B cell (primary cell): ENCODE measurements around the gene ADORA2A. TPM values are rescaled to one million over a fixed set of nuclear protein-coding genes. Genes with fewer than 3 reads are reported as not detected.

Experiments used
- ATAC-seq: fragments of 200-7000 bp; cut with Tn5 transposase; one replicate; pipeline ENCODE4 v1.10.0; 2021; ENCODE audit warnings: low read depth, mild to moderate bottlenecking, moderate number of reproducible peaks, moderate library complexity
- CTCF ChIA-PET: fragments of 350-600 bp; sonication (Branson Sonifier 250); formaldehyde crosslinking; loops from one replicate; lab custom pipeline; 2021; ENCODE audit warnings: antibody characterized with exemption, inconsistent platforms; lab: Charles Lee
- POLR2A ChIA-PET: fragments of 350-600 bp; sonication (Branson Sonifier 250); formaldehyde crosslinking; loops from one replicate; lab custom pipeline; 2021; ENCODE audit warnings: antibody characterized with exemption; lab: Charles Lee
- DNase-seq: peaks from one replicate; pipeline ENCODE4 v3.0.0; 2013
- H2AFZ ChIP-seq: 2 replicates; pipeline ENCODE4 v1.6.1; 2012; ENCODE audit warnings: mild to moderate bottlenecking, low read depth, low read length; ENCODE audit not compliant: insufficient read depth, poor library complexity, severe bottlenecking
- H3K27ac ChIP-seq, 2 donors: 1 replicate in 1 of 2; 2 replicates in 1 of 2; pipeline ENCODE4 v1.5.1; 2012 to 2013; ENCODE audit warnings: low read length in 2 of 2, mild to moderate bottlenecking in 2 of 2, moderate library complexity in 1 of 2
- H3K27me3 ChIP-seq, 4 experiments: fragments of 200-600 bp in 1 of 4; sonication (generic) in 1 of 4; replicated peaks in 1 of 4; 1 replicate in 2 of 4; 2 replicates in 2 of 4; pipeline versions ENCODE4 v1.6.1 to v1.7.0; 2013 to 2016; ENCODE audit warnings: low read length in 3 of 4, mild to moderate bottlenecking in 2 of 4, mixed read lengths in 1 of 4, moderate library complexity in 1 of 4; ENCODE audit not compliant: insufficient read depth in 4 of 4, control insufficient read depth in 3 of 4; ENCODE audit errors: control extremely low read depth in 1 of 4
- H3K36me3 ChIP-seq, 2 experiments: replicated peaks in 1 of 2; 1 replicate in 1 of 2; 2 replicates in 1 of 2; pipeline versions ENCODE4 v1.6.1 to v1.7.1; 2013; ENCODE audit warnings: low read length in 1 of 2; ENCODE audit not compliant: insufficient read depth in 2 of 2, control insufficient read depth in 1 of 2; ENCODE audit errors: control extremely low read depth in 1 of 2, extremely low read depth in 1 of 2
- H3K4me1 ChIP-seq, 2 donors: fragments of 200-600 bp in 1 of 2; sonication (generic) in 1 of 2; 1 replicate in 1 of 2; 2 replicates in 1 of 2; pipeline versions ENCODE4 v1.5.1 to v1.6.1; 2013 to 2017; ENCODE audit warnings: low read length in 2 of 2; ENCODE audit not compliant: control insufficient read depth in 2 of 2, insufficient read depth in 2 of 2
- H3K4me2 ChIP-seq: replicated peaks from 2 replicates; pipeline ENCODE3; 2012; ENCODE audit warnings: mild to moderate bottlenecking, low read depth, low read length; ENCODE audit not compliant: poor library complexity, severe bottlenecking
- H3K4me3 ChIP-seq, 5 experiments: fragments of 200-600 bp in 1 of 5; sonication (generic) in 1 of 5; 1 replicate in 3 of 5; 2 replicates in 2 of 5; pipeline versions ENCODE4 v1.5.1 to v1.7.0; 2011 to 2016; ENCODE audit warnings: low read length in 4 of 5, mild to moderate bottlenecking in 4 of 5, low read depth in 2 of 5, control low read depth in 1 of 5, moderate library complexity in 1 of 5; ENCODE audit not compliant: insufficient read depth in 1 of 5; ENCODE audit errors: control extremely low read depth in 1 of 5, extremely low read depth in 1 of 5
- H3K79me2 ChIP-seq: fragments of 200-600 bp; sonication (generic); one replicate; pipeline ENCODE4 v1.6.0; 2016; ENCODE audit warnings: low read length; ENCODE audit not compliant: control insufficient read depth, insufficient read depth
- H3K9ac ChIP-seq: fragments of 200-600 bp; sonication (generic); 2 replicates; pipeline ENCODE4 v1.6.1; 2017; ENCODE audit warnings: mild to moderate bottlenecking, low read length, moderate library complexity
- H3K9me3 ChIP-seq, 3 donors: one replicate each; pipeline versions ENCODE4 v1.6.1 to v1.7.1; 2013; ENCODE audit warnings: low read length in 2 of 3; ENCODE audit not compliant: control insufficient read depth in 2 of 3, insufficient read depth in 1 of 3; ENCODE audit errors: control extremely low read depth in 1 of 3
- H4K20me1 ChIP-seq: 2 replicates; pipeline ENCODE4 v1.6.0; 2012; ENCODE audit warnings: mild to moderate bottlenecking, low read length; ENCODE audit not compliant: insufficient read depth, control insufficient read depth, poor library complexity, severe bottlenecking
- H3K27ac Mint-ChIP-seq: one replicate; pipeline ENCODE4 v1.8.0; 2021; ENCODE audit warnings: mixed read lengths
- H3K27me3 Mint-ChIP-seq: one replicate; pipeline ENCODE4 v1.8.0; 2021; ENCODE audit warnings: mixed read lengths
- H3K4me1 Mint-ChIP-seq: one replicate; pipeline ENCODE4 v1.8.0; 2021; ENCODE audit warnings: mixed read lengths
- H3K4me3 Mint-ChIP-seq: one replicate; pipeline ENCODE4 v1.8.0; 2021; ENCODE audit warnings: mixed read lengths
- H3K9me3 Mint-ChIP-seq: one replicate; pipeline ENCODE4 v1.8.0; 2022; ENCODE audit warnings: mixed read lengths; ENCODE audit not compliant: insufficient read depth
- EZH2 ChIP-seq: IDR thresholded peaks from 2 replicates; pipeline ENCODE4 v1.6.1; 2012; ENCODE audit warnings: borderline replicate concordance, low read depth, mild to moderate bottlenecking, moderate library complexity, low read length; ENCODE audit not compliant: insufficient read depth, poor library complexity, severe bottlenecking
- WGBS: methylation state at CpG from one replicate; pipeline ENCODE4 v1.1.5; 2013; ENCODE audit warnings: missing lambda C conversion rate; ENCODE audit not compliant: insufficient coverage; 5-methylcytosine and 5-hydroxymethylcytosine counted together
- intact Hi-C: fragments of 100-400 bp; cut with micrococcal nuclease; formaldehyde crosslinking; loops from one replicate; pipeline ENCODE4 v1.10.0; 2022
- polyA plus RNA-seq: library from polyadenylated mRNA; depleted of rRNA; stranded (reverse); fragments of >200 nt; gene quantifications from 2 replicates; pipeline ENCODE4 v1.2.3, GENCODE V29; 2012
- total RNA-seq, 2 donors: library from RNA; stranded (reverse); fragments of 120-200 nt in 1 of 2; gene quantifications; 1 replicate in 1 of 2; 2 replicates in 1 of 2; pipeline versions ENCODE4 v1.2.3 to v1.2.4, GENCODE V29; 2013 to 2022
- TF ChIP-seq, protein P1 (sequence below): fragments of 200-600 bp; IDR thresholded peaks from one replicate; pipeline ENCODE4 v1.8.0; 2022; ENCODE audit warnings: antibody characterized with exemption, mild to moderate bottlenecking

ADORA2A gene
- total and polyA plus RNA-seq, 2 donors (not counting 1 experiment from before 2014, with no cell fraction given) = 30.5 to 45.4 TPM

- no peak overlapping the region for H2AFZ ChIP-seq
- ChIA-PET POLR2A (no interaction called here), CTCF (no interaction called here)
- no peak overlapping the region for H3K4me3 Mint-ChIP-seq
- no peak for ATAC-seq
- no peak overlapping the region for H3K4me2 ChIP-seq
- no peak overlapping the region for H3K9ac ChIP-seq
- no peaks in the 10 kb centered on the region for H3K27me3 Mint-ChIP-seq
- WGBS = 67% methylated on average over 13 of the region's 15 CpGs
- intact Hi-C loops = no loop called here
- no peak overlapping the region for H3K27ac Mint-ChIP-seq
- TF ChIP-seq EZH2 = no peak
- H3K4me1 ChIP-seq = peaks cover 0 to 18% of the 10 kb centered on the region in 2 donors
- peaks cover 3 to 57% of the 10 kb centered on the region in 2 experiments for H3K36me3 ChIP-seq
- no peak overlapping the region for H3K27ac ChIP-seq
- no peaks in the 10 kb centered on the region for H4K20me1 ChIP-seq
- no peak overlapping the region for H3K4me3 ChIP-seq
- no peaks in the 10 kb centered on the region for H3K9me3 Mint-ChIP-seq
- H3K79me2 ChIP-seq = peaks cover 9% of the 10 kb centered on the region
- no peaks in the 10 kb centered on the region for H3K27me3 ChIP-seq
- no peak for DNase-seq
- peaks cover 15% of the 10 kb centered on the region for H3K4me1 Mint-ChIP-seq
- H3K9me3 ChIP-seq = no peaks in the 10 kb centered on the region
These were observed 20.1 kb upstream of the ADORA2A start for GRCh38 chr22:24407278-24407665.

DNA sequence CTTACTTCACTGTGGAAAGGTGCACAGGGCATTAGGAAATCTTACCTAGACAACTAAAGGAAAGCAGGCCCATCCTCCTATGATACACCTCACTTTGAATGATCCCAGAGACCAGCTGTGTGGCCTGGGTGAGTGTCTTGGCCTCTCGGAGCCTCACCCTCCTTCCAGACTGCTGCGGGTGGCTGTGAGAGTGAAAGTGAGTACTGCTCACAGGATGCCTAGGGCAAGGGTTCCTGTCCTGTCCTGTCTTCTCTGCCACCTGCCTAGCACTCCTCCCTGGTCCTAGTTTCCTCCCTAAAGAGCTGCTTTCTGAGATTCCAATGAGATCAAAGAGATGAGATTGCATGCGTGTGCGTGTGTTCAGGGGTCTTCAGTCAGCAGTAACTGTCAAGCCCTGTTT is 19.5 kb upstream of the ADORA2A start:
- Mint-ChIP-seq H3K4me3 (no peak overlapping the region), H3K9me3 (no peaks in the 10 kb centered on the region), H3K27me3 (no peaks in the 10 kb centered on the region), H3K4me1 (peaks cover 10% of the 10 kb centered on the region), H3K27ac (peak overlapping the region; percentile 78)
- ATAC-seq (no peak), DNase-seq (no peak)
- Histone ChIP-seq H2AFZ (no peak overlapping the region), H3K36me3 (peaks cover 3 to 59% of the 10 kb centered on the region in 2 experiments), H4K20me1 (no peaks in the 10 kb centered on the region), H3K9ac (no peak overlapping the region), H3K9me3 (no peaks in the 10 kb centered on the region), H3K79me2 (peaks cover 9% of the 10 kb centered on the region), H3K4me1 (peaks cover 0 to 13% of the 10 kb centered on the region in 2 donors), H3K4me2 (no peak overlapping the region), H3K27me3 (no peaks in the 10 kb centered on the region), H3K4me3 (no peak overlapping the region), H3K27ac (no peak overlapping the region)
- ChIA-PET CTCF (no interaction called here), POLR2A (no interaction called here)
- no peak for TF ChIP-seq EZH2
- TF ChIP-seq, protein P1, sequence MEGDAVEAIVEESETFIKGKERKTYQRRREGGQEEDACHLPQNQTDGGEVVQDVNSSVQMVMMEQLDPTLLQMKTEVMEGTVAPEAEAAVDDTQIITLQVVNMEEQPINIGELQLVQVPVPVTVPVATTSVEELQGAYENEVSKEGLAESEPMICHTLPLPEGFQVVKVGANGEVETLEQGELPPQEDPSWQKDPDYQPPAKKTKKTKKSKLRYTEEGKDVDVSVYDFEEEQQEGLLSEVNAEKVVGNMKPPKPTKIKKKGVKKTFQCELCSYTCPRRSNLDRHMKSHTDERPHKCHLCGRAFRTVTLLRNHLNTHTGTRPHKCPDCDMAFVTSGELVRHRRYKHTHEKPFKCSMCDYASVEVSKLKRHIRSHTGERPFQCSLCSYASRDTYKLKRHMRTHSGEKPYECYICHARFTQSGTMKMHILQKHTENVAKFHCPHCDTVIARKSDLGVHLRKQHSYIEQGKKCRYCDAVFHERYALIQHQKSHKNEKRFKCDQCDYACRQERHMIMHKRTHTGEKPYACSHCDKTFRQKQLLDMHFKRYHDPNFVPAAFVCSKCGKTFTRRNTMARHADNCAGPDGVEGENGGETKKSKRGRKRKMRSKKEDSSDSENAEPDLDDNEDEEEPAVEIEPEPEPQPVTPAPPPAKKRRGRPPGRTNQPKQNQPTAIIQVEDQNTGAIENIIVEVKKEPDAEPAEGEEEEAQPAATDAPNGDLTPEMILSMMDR = no peak
- intact Hi-C loops = no loop called here
- 100% methylated on average over 1 of the region's 4 CpGs for WGBS
